Subcutaneous adipose tissue (tissue), 4 donors: ENCODE results near the gene CPPED1. TPM values are rescaled to one million over a fixed set of nuclear protein-coding genes. Genes with fewer than 3 reads are reported as not detected.

Source experiments
- total RNA-seq, 4 donors: library from RNA; depleted of rRNA; stranded (reverse); fragments of >200 nt; gene quantifications; one replicate each; pipeline ENCODE4 v1.1.0, GENCODE V29; 2016
- TF ChIP-seq, protein P1 (sequence below): fragments of 450-650 bp; IDR thresholded peaks from one replicate; pipeline ENCODE4 v1.5.1; 2016; ENCODE audit warnings: low read depth, mild to moderate bottlenecking, control low read depth, antibody characterized with exemption, moderate library complexity

CPPED1 gene
- total RNA-seq, 4 donors from 2014 or later = 15.3 to 32.0 (median 23.3) TPM

DNA sequence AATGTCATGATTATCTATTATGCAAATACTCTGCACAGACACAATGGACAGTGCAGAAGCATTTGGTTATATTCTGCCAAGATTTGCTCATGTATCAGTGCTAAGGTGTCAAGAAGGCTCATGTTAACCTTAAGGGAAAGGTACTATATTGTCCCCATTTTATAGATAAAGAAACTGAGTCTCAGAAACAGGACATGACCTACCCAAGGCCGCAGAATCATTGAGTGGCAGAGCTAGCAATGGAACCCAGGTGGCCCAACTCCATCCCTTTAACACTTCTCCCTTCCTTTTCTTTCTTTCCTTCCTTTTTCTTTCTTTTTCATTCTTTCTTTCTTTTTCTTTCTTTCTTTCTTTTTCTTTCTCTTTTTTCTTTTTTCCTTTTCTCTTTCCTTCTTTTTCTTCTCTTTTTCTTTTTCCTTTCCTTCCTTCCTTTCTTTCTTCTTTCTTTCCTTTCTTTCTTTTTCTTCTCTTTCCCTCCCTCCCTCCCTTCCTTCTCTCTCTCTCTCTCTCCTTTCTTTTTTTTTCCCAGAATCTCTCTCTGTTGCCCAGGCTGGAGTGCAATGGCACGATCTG lies 149.8 kb downstream of the CPPED1 start:
- TF ChIP-seq, protein P1, sequence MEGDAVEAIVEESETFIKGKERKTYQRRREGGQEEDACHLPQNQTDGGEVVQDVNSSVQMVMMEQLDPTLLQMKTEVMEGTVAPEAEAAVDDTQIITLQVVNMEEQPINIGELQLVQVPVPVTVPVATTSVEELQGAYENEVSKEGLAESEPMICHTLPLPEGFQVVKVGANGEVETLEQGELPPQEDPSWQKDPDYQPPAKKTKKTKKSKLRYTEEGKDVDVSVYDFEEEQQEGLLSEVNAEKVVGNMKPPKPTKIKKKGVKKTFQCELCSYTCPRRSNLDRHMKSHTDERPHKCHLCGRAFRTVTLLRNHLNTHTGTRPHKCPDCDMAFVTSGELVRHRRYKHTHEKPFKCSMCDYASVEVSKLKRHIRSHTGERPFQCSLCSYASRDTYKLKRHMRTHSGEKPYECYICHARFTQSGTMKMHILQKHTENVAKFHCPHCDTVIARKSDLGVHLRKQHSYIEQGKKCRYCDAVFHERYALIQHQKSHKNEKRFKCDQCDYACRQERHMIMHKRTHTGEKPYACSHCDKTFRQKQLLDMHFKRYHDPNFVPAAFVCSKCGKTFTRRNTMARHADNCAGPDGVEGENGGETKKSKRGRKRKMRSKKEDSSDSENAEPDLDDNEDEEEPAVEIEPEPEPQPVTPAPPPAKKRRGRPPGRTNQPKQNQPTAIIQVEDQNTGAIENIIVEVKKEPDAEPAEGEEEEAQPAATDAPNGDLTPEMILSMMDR = no peak

DNA sequence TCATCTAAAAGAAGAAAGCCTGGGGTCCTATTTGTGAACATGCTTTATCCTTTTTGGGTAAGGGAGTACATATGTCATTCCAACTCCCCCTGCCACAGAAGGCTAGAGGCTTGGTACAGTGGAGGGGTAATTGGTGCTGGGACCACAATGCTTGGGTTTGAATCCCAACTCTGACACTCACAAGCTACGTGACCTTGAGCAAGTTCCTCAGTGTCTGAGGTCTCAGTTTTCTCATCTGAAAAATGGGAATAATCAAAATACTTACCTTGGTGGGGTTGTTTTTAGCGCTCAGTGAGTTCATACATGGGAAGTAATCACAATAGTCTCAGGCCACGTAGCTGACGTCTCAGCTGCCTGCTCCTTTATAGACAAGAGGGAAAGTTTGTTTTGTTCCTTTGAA lies 150.8 kb downstream of the CPPED1 start:
- TF ChIP-seq, protein P1 = no peak

DNA sequence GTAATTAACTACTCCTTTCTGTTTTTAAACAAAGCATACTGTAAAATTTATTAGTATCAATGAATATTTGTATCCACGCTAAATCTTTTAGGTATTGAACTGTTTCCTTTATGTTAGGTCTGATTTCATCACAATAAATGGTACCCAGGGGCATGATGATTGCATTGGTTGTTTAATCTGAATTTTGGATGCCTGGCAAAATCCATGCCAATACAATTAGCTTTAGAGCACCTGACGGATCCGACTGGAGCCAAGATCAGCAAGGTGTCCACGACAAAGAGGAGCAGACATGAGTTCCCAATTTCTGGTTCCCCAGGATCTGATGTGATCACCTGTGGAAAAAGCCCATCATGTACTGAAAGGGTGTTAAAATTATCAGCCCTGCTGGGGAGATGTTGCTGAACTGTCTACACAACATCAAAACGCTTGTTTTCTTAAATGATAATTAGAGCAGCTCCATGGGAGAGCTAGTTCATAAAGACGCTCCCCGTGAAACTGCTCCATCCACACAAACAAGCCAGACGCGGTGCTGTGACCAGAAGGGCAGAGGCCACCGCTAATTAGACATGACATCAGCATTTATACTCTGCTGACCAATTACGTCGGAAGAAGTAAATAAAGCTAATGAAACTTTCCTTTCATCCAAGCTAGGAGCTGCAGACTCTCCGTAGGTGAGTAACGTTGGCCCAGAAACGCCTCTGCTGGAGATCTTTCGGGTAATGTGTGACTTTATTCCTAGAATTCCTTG lies 151.7 kb downstream of the CPPED1 start:
- TF ChIP-seq, protein P1 = no peak

DNA sequence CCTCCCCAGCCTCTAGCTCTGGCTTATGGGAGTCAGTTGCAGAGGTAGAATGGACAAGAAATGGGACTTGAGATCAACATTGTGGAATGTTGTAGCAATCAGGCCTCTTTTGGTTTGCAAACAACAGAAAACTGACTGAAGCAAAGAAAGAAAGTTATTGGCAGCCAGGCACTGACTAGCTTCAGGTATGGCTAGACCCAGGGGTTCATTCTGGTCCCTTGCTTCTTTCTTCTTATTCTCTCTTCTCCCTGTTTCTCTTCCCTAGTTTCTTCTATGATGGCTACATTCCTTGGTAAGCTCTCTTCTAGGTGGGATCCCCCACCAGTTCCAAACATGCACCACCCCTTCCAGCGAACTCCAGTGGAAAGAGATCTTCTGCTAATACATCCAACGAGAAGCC lies 154.3 kb downstream of the CPPED1 start:
- TF ChIP-seq, protein P1 = no peak

DNA sequence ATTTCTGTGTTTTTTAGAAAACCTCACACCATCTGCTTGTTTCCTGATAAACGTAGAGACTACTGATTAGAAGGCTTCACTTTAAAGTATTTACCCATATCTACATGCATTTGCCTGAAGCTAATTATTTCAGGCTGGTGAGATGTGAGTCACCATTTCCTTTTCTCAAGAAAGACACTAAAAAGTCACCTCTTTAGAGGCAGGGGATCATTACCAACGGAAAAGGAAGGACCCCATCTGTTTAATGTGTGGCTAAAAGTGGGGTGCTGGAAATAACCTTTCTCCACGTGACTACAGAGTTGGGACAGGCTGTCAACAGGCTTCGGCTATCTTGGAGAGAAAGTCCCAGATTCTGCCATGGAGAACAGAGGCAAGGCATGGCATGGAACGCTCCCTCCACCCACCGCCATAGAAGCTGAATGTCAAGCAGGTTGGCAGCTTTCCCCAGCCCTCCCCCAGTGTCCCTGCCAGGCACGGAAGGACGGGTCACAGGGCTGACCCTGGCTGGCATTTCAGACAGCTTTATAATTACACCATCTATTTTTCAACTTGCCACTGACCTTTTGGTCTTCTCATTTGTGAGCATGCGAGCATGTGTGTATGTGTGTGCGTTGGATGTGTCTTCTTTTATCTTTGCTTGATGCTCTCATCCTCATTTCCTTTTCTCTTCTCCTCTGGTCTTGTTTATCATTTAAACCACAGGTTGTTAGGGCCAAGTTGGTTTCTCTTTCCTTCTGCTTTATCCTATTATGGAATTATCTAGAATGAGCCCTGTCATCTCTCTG lies 157.0 kb downstream of the CPPED1 start:
- TF ChIP-seq, protein P1 = no peak

DNA sequence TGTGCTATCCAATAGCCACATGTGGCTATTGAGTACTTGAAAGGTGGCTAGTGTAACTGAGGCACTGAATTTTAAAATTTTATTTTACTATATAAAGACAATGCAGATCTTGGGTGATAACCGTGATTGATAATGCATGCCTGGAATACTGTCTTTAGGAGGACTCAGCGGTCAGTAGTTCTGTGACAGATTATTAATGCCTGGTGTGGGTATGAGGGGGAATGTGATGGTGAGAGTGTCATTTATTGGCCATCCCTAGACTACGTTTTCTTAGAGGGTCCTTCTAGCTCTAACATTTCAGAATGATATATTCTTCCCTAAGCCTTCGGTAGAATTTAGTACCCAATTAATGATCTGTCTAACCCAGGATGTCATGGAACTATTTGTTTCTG lies 157.6 kb downstream of the CPPED1 start:
- TF ChIP-seq, protein P1 = no peak

DNA sequence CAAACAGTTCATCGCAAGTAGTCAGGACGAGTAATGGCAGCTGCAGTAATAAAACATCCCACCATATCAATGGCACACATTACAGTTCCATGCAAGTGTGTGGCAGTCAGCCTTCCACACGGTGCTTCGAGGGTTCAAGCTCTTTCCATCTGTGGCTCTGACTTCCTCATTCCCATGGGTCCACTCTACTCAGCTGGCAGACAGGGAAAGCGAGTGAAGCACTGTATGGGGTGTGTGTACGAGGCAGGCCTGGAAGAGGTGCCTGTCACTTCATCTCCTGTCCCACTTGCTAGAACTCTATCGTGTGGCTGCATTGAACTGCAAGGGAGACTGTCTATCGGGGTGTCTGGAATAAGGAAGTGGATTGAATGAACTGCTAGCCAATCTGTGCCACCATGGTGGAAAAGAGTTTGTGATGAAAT lies 160.6 kb downstream of the CPPED1 start:
- TF ChIP-seq, protein P1 = no peak
